ENCODE data around the gene DAG1. TPM values are rescaled to one million over a fixed set of nuclear protein-coding genes. Genes with fewer than 3 reads are reported as not detected.

DAG1 gene
- total and polyA plus RNA-seq, 7 donors: 4.2 to 73.4 (median 42.8) TPM

DNA sequence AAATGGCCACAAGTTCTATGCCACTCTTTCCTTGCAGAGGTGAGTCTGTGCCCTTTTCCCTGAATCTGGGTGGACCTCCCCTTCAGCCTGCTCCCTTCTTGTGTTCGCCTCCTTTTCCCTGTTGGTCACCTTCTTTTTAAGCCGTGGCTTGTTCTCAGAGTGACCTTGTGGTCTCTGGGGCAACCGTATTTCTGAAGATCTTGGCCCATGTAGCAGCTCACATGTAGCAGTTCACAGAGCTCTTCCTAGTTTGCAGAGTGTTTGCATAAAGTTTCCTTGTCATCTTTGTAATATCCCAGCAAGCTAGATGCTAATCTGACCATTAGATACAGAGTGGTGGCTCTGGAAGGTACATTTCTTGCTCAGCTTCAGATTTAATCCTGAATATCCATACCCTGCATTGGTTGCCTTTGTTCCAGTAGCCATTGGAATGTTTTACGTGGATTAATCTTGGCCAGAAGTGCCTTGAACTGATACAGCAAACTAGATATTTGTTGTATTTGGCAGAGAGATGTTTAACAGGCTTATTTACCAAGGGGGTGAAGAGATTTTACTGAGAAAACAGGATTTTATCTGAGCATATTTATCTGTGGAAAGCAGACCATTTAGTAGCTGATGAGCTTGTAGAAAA, 43.5 kb downstream of the DAG1 start:
- no peaks in the 10 kb centered on the region for H3K27me3 ChIP-seq
- H3K36me3 ChIP-seq: peaks cover 0 to 64% (median 16%) of the 10 kb centered on the region in 4 donors
- TF ChIP-seq, protein P1, sequence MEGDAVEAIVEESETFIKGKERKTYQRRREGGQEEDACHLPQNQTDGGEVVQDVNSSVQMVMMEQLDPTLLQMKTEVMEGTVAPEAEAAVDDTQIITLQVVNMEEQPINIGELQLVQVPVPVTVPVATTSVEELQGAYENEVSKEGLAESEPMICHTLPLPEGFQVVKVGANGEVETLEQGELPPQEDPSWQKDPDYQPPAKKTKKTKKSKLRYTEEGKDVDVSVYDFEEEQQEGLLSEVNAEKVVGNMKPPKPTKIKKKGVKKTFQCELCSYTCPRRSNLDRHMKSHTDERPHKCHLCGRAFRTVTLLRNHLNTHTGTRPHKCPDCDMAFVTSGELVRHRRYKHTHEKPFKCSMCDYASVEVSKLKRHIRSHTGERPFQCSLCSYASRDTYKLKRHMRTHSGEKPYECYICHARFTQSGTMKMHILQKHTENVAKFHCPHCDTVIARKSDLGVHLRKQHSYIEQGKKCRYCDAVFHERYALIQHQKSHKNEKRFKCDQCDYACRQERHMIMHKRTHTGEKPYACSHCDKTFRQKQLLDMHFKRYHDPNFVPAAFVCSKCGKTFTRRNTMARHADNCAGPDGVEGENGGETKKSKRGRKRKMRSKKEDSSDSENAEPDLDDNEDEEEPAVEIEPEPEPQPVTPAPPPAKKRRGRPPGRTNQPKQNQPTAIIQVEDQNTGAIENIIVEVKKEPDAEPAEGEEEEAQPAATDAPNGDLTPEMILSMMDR (IDR thresholded peaks at IDR 0.05): no peak
- TF ChIP-seq POLR2AphosphoS5 (IDR thresholded peaks at IDR 0.05) (no peak), EP300 (IDR thresholded peaks at IDR 0.05) (no peak), POLR2A (IDR thresholded peaks at IDR 0.05) (no peak)
- 89 to 92% methylated on average over 4 of the region's 4 CpGs for WGBS, 2 donors
- no peak overlapping the region for H3K27ac ChIP-seq
- no peaks in the 10 kb centered on the region for H3K9me3 ChIP-seq
- DNase-seq: no peak
- intact Hi-C loops (cut with DNase I): loop anchor here (5.0 kb wide), 1 partner anchor 41 kb away; the partner anchor contains the start of gene DAG1
- H3K4me3 ChIP-seq: no peak overlapping the region
- peaks cover 0 to 53% (median 43%) of the 10 kb centered on the region in 4 donors for H3K4me1 ChIP-seq

DNA sequence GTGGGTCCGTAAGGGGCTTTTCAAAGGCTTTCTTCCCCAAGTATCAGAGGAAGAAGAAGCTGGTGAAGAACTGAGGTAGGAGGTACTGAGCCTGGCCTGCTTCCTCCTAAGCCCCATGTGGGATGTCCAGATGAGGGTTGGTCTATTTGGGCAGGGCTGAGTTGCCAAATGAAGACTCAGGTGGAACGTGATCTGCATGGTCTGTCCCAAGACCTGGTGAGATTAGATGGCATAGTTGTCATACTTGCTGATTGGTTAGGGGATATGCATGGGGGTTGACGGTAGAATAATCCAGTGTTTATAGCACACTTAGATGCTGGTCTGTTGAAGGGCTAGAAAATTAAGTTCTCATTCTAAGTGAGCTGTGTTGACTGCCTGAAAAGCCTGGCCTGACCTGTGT, 47.9 kb downstream of the DAG1 start:
- no peak for DNase-seq
- Histone ChIP-seq H3K9me3 (no peaks in the 10 kb centered on the region), H3K27me3 (no peaks in the 10 kb centered on the region), H3K4me3 (no peak overlapping the region), H3K27ac (no peak overlapping the region), H3K4me1 (peaks cover 0 to 30% (median 22%) of the 10 kb centered on the region in 4 donors), H3K36me3 (peaks cover 0 to 58% (median 12%) of the 10 kb centered on the region in 4 donors)
- WGBS, 2 donors: 93 to 94% methylated on average over 3 of the region's 3 CpGs
- intact Hi-C loops (cut with DNase I): no loop called here
- no peak for TF ChIP-seq EP300 (IDR thresholded peaks at IDR 0.05)
- TF ChIP-seq POLR2A (IDR thresholded peaks at IDR 0.05): no peak
- TF ChIP-seq POLR2AphosphoS5 (IDR thresholded peaks at IDR 0.05): no peak
- TF ChIP-seq, protein P1 (IDR thresholded peaks at IDR 0.05): no peak

DNA sequence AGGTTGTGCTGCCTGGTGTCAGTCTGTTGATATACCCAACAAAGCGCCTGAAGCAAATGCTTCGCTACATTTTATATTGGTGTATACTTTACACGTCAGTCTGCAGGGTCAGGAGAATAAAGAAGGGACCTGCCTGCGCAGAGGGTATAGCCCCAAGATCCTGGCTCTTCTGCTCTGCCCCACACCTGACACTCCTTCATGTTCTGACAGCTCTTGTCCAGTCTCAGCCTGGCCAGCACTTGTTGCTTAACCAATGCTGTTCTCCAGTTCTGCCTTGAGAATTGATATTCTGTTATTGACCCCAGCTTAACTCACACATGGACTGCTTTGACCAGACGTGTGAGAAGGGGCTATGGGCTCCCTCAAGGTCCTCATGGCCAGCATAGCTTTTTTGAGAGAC, 48.4 kb downstream of the DAG1 start:
- Histone ChIP-seq H3K9me3 (no peaks in the 10 kb centered on the region), H3K27ac (no peak overlapping the region), H3K27me3 (no peaks in the 10 kb centered on the region), H3K36me3 (peaks cover 0 to 54% (median 10%) of the 10 kb centered on the region in 4 donors), H3K4me1 (peaks cover 0 to 28% (median 20%) of the 10 kb centered on the region in 4 donors), H3K4me3 (no peak overlapping the region)
- intact Hi-C loops (cut with DNase I): no loop called here
- no peak for TF ChIP-seq EP300 (IDR thresholded peaks at IDR 0.05)
- TF ChIP-seq, protein P1 (IDR thresholded peaks at IDR 0.05): no peak
- TF ChIP-seq POLR2A (IDR thresholded peaks at IDR 0.05): no peak
- TF ChIP-seq POLR2AphosphoS5 (IDR thresholded peaks at IDR 0.05): no peak
- WGBS, 2 donors: 95 to 96% methylated on average over 5 of the region's 5 CpGs
- no peak for DNase-seq

DNA sequence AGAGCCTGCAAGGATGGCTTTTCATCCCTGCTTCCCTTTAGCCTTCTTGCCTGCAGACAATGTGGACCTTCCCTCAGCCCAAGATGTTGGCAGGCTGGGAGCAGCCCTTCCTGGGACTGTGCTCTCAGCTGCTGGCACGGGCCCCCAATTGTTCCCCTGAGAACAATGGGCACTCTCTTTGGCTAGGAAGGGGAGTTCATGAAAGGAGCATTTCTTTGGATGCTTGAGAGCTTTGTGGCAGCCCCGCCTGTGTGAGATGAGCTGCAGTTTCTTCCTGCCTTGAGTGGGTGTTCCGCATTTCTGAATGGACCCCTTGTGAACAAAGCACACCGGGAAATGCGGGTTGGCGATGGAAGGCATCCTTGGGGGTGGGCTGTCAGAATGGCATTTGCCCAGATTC, 49.2 kb downstream of the DAG1 start:
- Histone ChIP-seq H3K9me3 (no peaks in the 10 kb centered on the region), H3K27me3 (no peaks in the 10 kb centered on the region), H3K27ac (no peak overlapping the region), H3K36me3 (peaks cover 0 to 52% (median 10%) of the 10 kb centered on the region in 4 donors), H3K4me1 (peaks cover 0 to 20% (median 17%) of the 10 kb centered on the region in 4 donors), H3K4me3 (no peak overlapping the region)
- no peak for DNase-seq
- intact Hi-C loops (cut with DNase I): no loop called here
- 89 to 90% methylated on average over 6 of the region's 6 CpGs for WGBS, 2 donors
- no peak for TF ChIP-seq POLR2A (IDR thresholded peaks at IDR 0.05)
- TF ChIP-seq, protein P1 (IDR thresholded peaks at IDR 0.05): no peak
- TF ChIP-seq POLR2AphosphoS5 (IDR thresholded peaks at IDR 0.05): no peak

All from sigmoid colon (tissue), 7 donors.